Measurements from ENCODE around the gene PARD6A. TPM values are rescaled to one million over a fixed set of nuclear protein-coding genes. Genes with fewer than 3 reads are reported as not detected.
A peak's percentile ranks its signal among the peaks of the same experiment; 100 is the strongest.

The PARD6A gene
- total RNA-seq, 4 donors from 2014 or later, result 2.3 to 4.3 (median 3.4) TPM

- H3K36me3 ChIP-seq, result peaks cover 22% of the 10 kb centered on the region
- peaks cover 49% of the 10 kb centered on the region for H3K4me1 ChIP-seq
- no peak overlapping the region for H3K27ac ChIP-seq
- no peak for DNase-seq (ENCODE audit: low spot score in 2 of 2)
- no peaks in the 10 kb centered on the region for H3K9me3 ChIP-seq
- no peak overlapping the region for H3K4me3 ChIP-seq
- no peak for TF ChIP-seq CTCF (IDR thresholded peaks at IDR 0.05)
- no peak for TF ChIP-seq POLR2AphosphoS5 (IDR thresholded peaks at IDR 0.05)
- no peak for TF ChIP-seq EP300 (IDR thresholded peaks at IDR 0.05)
- no peak for TF ChIP-seq POLR2A (IDR thresholded peaks at IDR 0.05)
- H3K27me3 ChIP-seq, result no peaks in the 10 kb centered on the region
These were observed 1.9 kb downstream of the PARD6A start for GRCh38 chr16:67662653-67663010.

- DNase-seq (ENCODE audit: low spot score in 2 of 2), result peak in 1 of 2 donors; percentile 65
- Histone ChIP-seq H3K9me3 (no peaks in the 10 kb centered on the region), H3K4me1 (peaks cover 56% of the 10 kb centered on the region), H3K27ac (no peak overlapping the region), H3K27me3 (no peaks in the 10 kb centered on the region), H3K36me3 (peaks cover 15% of the 10 kb centered on the region), H3K4me3 (no peak overlapping the region)
- 92% methylated on average over 5 of the region's 25 CpGs for WGBS
- TF ChIP-seq EP300 (IDR thresholded peaks at IDR 0.05) (no peak), POLR2AphosphoS5 (IDR thresholded peaks at IDR 0.05) (no peak), CTCF (IDR thresholded peaks at IDR 0.05) (no peak), POLR2A (IDR thresholded peaks at IDR 0.05) (no peak)
These were observed 2.6 kb downstream of the PARD6A start for GRCh38 chr16:67663151-67663876.

- 88% methylated on average over 4 of the region's 6 CpGs for WGBS
- H3K4me1 ChIP-seq, result peaks cover 54% of the 10 kb centered on the region
- no peak overlapping the region for H3K27ac ChIP-seq
- H3K27me3 ChIP-seq, result no peaks in the 10 kb centered on the region
- H3K4me3 ChIP-seq, result no peak overlapping the region
- no peaks in the 10 kb centered on the region for H3K9me3 ChIP-seq
- DNase-seq (ENCODE audit: low spot score in 2 of 2), result no peak
- peaks cover 14% of the 10 kb centered on the region for H3K36me3 ChIP-seq
- TF ChIP-seq POLR2A (IDR thresholded peaks at IDR 0.05), result no peak
- no peak for TF ChIP-seq EP300 (IDR thresholded peaks at IDR 0.05)
- no peak for TF ChIP-seq CTCF (IDR thresholded peaks at IDR 0.05)
- TF ChIP-seq POLR2AphosphoS5 (IDR thresholded peaks at IDR 0.05), result no peak
These were observed 3.1 kb downstream of the PARD6A start for GRCh38 chr16:67663877-67664222.

- 80% methylated on average over 4 of the region's 4 CpGs for WGBS
- H3K27ac ChIP-seq, result no peak overlapping the region
- no peak for DNase-seq (ENCODE audit: low spot score in 2 of 2)
- no peaks in the 10 kb centered on the region for H3K9me3 ChIP-seq
- no peaks in the 10 kb centered on the region for H3K27me3 ChIP-seq
- H3K4me1 ChIP-seq, result peaks cover 50% of the 10 kb centered on the region
- no peak overlapping the region for H3K4me3 ChIP-seq
- TF ChIP-seq EP300 (IDR thresholded peaks at IDR 0.05) (no peak), CTCF (IDR thresholded peaks at IDR 0.05) (no peak), POLR2AphosphoS5 (IDR thresholded peaks at IDR 0.05) (no peak), POLR2A (IDR thresholded peaks at IDR 0.05) (no peak)
- peaks cover 14% of the 10 kb centered on the region for H3K36me3 ChIP-seq
These were observed 3.5 kb downstream of the PARD6A start for GRCh38 chr16:67664258-67664657.

GRCh38 chr16:67664871-67665270 lies 4.1 kb downstream of the PARD6A start:
- no peak overlapping the region for H3K4me3 ChIP-seq
- DNase-seq (ENCODE audit: low spot score in 2 of 2), result peak in 1 of 2 donors; percentile 60
- peaks cover 44% of the 10 kb centered on the region for H3K4me1 ChIP-seq
- no peaks in the 10 kb centered on the region for H3K27me3 ChIP-seq
- WGBS, result 92% methylated on average over 7 of the region's 7 CpGs
- H3K9me3 ChIP-seq, result no peaks in the 10 kb centered on the region
- H3K36me3 ChIP-seq, result peaks cover 14% of the 10 kb centered on the region
- no peak overlapping the region for H3K27ac ChIP-seq
- TF ChIP-seq CTCF (IDR thresholded peaks at IDR 0.05) (no peak), EP300 (IDR thresholded peaks at IDR 0.05) (no peak), POLR2AphosphoS5 (IDR thresholded peaks at IDR 0.05) (no peak), POLR2A (IDR thresholded peaks at IDR 0.05) (no peak)
